HUES48 (cell line): ENCODE measurements around the gene FAM186B.
"Not testable (repeated sequence)": the region's sequence is repeated elsewhere in the genome, so short reads cannot be mapped to it uniquely, and the experiment has no call there.

ENCODE experiments used
- H3K27ac ChIP-seq: one replicate; pipeline ENCODE4 v1.7.0; 2013; ENCODE audit warnings: low read depth, low read length, inconsistent platforms
- H3K27me3 ChIP-seq: 2 replicates; pipeline ENCODE4 v1.6.1; 2013; ENCODE audit warnings: mild to moderate bottlenecking, low read length; ENCODE audit not compliant: control insufficient read depth, insufficient read depth
- H3K36me3 ChIP-seq: 2 replicates; pipeline ENCODE4 v1.6.1; 2013; ENCODE audit warnings: low read length; ENCODE audit not compliant: control insufficient read depth, insufficient read depth
- H3K4me1 ChIP-seq: 2 replicates; pipeline ENCODE4 v1.6.1; 2013; ENCODE audit warnings: mild to moderate bottlenecking, low read length; ENCODE audit not compliant: control insufficient read depth, insufficient read depth
- H3K4me3 ChIP-seq: 2 replicates; pipeline ENCODE4 v1.5.1; 2013; ENCODE audit warnings: mild to moderate bottlenecking, low read depth, low read length
- H3K9ac ChIP-seq: 2 replicates; pipeline ENCODE4 v1.6.1; 2013; ENCODE audit warnings: mild to moderate bottlenecking, low read depth, low read length, moderate library complexity
- H3K9me3 ChIP-seq: 2 replicates; pipeline ENCODE4 v1.6.1; 2013; ENCODE audit warnings: low read length; ENCODE audit not compliant: control insufficient read depth, insufficient read depth

FAM186B gene, protein sequence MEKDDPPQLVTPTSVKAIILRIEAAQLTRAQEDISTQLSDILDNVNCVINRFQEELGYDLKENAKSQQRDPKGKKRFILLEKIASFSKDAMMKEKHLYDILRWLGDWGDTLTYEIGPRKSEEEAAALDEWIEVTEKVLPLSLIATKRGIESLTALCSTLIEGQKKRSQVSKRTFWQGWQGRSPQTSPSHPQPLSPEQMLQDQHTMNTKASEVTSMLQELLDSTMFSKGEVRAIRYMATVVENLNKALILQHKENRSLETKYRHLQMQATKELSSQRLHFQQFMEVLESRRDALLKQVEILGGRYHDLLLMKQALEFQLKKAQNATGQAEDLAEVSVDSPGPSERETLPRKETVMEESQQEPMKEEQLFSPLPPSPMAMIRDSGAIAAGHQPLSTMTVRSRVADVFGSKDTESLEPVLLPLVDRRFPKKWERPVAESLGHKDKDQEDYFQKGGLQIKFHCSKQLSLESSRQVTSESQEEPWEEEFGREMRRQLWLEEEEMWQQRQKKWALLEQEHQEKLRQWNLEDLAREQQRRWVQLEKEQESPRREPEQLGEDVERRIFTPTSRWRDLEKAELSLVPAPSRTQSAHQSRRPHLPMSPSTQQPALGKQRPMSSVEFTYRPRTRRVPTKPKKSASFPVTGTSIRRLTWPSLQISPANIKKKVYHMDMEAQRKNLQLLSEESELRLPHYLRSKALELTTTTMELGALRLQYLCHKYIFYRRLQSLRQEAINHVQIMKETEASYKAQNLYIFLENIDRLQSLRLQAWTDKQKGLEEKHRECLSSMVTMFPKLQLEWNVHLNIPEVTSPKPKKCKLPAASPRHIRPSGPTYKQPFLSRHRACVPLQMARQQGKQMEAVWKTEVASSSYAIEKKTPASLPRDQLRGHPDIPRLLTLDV

GRCh38 chr12:49605539-49605938 lies at the start of gene FAM186B:
FAM186B (minus strand) TSS chr12:49605639; CDS start chr12:49605477, 162 bp downstream.
- H3K4me1 ChIP-seq, H3K27me3 ChIP-seq, H3K9ac ChIP-seq, H3K27ac ChIP-seq, H3K36me3 ChIP-seq, H3K4me3 ChIP-seq, H3K9me3 ChIP-seq: not testable (repeated sequence)

GRCh38 chr12:49654715-49655114 lies 49.3 kb upstream of the FAM186B start:
- H3K4me1 ChIP-seq, result no peaks in the 10 kb centered on the region
- no peak overlapping the region for H3K27ac ChIP-seq
- H3K9ac ChIP-seq, result no peak overlapping the region
- H3K4me3 ChIP-seq, result no peak overlapping the region
- no peaks in the 10 kb centered on the region for H3K27me3 ChIP-seq
- H3K9me3 ChIP-seq, result no peaks in the 10 kb centered on the region
- peaks cover 95% of the 10 kb centered on the region for H3K36me3 ChIP-seq

- peaks cover 96% of the 10 kb centered on the region for H3K36me3 ChIP-seq
- H3K27ac ChIP-seq, result no peak overlapping the region
- H3K4me1 ChIP-seq, result no peaks in the 10 kb centered on the region
- H3K27me3 ChIP-seq, result no peaks in the 10 kb centered on the region
- no peak overlapping the region for H3K4me3 ChIP-seq
- H3K9me3 ChIP-seq, result no peaks in the 10 kb centered on the region
- no peak overlapping the region for H3K9ac ChIP-seq
Observed at GRCh38 chr12:49652921-49653520, 47.6 kb upstream of the FAM186B start.

GRCh38 chr12:49651855-49652254 lies 46.4 kb upstream of the FAM186B start:
- Histone ChIP-seq H3K9ac (no peak overlapping the region), H3K27me3 (no peaks in the 10 kb centered on the region), H3K27ac (no peak overlapping the region), H3K36me3 (peaks cover 96% of the 10 kb centered on the region), H3K4me3 (no peak overlapping the region), H3K9me3 (no peaks in the 10 kb centered on the region), H3K4me1 (no peaks in the 10 kb centered on the region)

- Histone ChIP-seq H3K4me1 (no peaks in the 10 kb centered on the region), H3K9ac (no peak overlapping the region), H3K27ac (no peak overlapping the region), H3K9me3 (no peaks in the 10 kb centered on the region), H3K4me3 (no peak overlapping the region), H3K27me3 (no peaks in the 10 kb centered on the region), H3K36me3 (peaks cover 100% of the 10 kb centered on the region)
Observed at GRCh38 chr12:49649892-49650291, 44.5 kb upstream of the FAM186B start.

DNA sequence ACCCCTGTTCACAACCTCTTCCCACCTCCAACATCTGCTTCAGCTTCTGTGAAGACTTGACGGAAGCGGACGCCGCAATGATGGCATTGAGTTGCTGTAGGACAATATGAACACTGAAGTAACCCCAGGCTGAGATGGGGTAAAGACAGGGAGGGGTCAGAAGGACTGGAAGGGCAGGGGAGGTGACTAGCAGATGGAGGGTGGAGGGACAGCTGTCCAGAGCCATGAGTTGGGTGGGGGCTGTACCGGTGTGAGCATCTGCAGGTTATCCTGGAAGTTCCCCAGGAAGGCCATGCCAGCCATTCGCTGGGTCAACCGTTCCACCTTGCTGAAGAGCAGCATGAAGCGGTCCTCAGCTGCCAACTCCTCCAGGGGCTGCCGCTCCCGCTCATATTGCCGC lies 44.0 kb upstream of the FAM186B start:
- no peak overlapping the region for H3K9ac ChIP-seq
- no peak overlapping the region for H3K27ac ChIP-seq
- H3K4me3 ChIP-seq, result no peak overlapping the region
- peaks cover 98% of the 10 kb centered on the region for H3K36me3 ChIP-seq
- no peaks in the 10 kb centered on the region for H3K27me3 ChIP-seq
- H3K4me1 ChIP-seq, result no peaks in the 10 kb centered on the region
- H3K9me3 ChIP-seq, result no peaks in the 10 kb centered on the region

GRCh38 chr12:49648712-49649003 lies 43.2 kb upstream of the FAM186B start:
- Histone ChIP-seq H3K4me1 (no peaks in the 10 kb centered on the region), H3K27me3 (no peaks in the 10 kb centered on the region), H3K9ac (no peak overlapping the region), H3K27ac (no peak overlapping the region), H3K4me3 (no peak overlapping the region), H3K36me3 (peaks cover 98% of the 10 kb centered on the region), H3K9me3 (no peaks in the 10 kb centered on the region)

GRCh38 chr12:49647827-49648711 lies 42.6 kb upstream of the FAM186B start:
- Histone ChIP-seq H3K27ac (no peak overlapping the region), H3K4me3 (no peak overlapping the region), H3K9me3 (no peaks in the 10 kb centered on the region), H3K9ac (no peak overlapping the region), H3K27me3 (no peaks in the 10 kb centered on the region), H3K36me3 (peaks cover 98% of the 10 kb centered on the region), H3K4me1 (no peaks in the 10 kb centered on the region)

DNA sequence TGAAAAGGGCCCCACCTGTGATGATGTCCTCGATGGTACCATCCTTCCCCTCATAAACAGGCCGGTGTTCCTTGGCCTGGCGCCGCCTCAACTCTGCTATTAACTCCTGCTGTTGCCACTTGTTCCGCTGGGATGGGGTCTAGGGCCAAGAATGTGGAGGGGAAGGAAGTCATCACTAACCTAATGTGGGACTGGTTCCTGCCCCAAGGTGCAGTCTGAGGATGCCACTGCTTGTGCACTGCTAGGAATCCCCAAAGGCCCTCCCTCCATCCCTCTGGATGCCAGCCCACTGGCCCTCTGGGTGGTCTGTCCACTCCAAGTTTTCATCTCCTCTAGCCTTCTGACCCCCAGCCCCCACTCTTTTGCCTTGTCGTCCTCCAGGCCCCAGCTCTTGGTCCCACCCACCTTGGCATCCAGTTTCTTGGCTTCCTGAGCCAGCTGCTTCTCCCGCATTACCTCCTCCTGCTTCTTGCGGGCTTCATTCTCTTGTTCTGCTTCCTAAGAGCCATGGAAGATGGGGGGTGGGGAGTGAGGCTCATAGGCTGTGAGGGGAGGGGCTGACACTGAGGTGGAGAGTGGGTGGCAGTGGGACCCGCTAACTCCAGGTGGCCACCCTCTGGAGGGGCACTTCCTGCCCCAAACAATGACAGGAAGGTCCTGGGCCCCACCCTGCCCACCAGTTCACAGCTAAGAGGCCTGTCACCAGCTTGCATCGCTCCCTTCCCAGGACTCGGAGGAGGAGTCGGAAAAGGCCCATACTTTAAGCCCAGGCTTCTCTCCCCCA lies 41.6 kb upstream of the FAM186B start:
- Histone ChIP-seq H3K27me3 (no peaks in the 10 kb centered on the region), H3K4me3 (no peak overlapping the region), H3K4me1 (no peaks in the 10 kb centered on the region), H3K36me3 (peaks cover 98% of the 10 kb centered on the region), H3K9me3 (no peaks in the 10 kb centered on the region), H3K9ac (no peak overlapping the region), H3K27ac (no peak overlapping the region)

DNA sequence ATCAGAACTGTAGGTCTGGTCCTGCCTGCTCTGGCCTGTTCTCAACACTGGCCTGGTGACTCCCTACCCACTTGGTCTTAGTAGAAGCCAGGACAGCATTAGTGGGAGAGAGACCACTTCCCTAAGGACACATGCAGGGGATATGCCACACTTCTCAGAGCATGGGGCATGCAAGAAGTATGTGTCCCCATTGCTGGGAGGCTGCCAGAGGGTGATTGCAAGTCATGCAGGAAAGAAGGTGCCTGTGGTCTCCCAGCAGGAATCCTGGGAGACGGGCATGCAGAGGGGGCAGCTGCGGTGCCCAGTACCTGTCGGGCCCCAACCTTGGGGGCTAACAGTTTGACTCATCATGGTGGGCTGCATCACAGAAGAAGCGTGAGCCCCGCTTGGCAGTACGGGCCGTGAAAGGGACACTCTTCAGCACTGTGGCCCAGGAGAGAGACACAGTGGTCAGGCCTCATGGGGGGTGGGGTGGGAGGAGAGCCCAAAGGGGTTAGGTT lies 40.9 kb upstream of the FAM186B start:
- Histone ChIP-seq H3K27ac (no peak overlapping the region), H3K27me3 (no peaks in the 10 kb centered on the region), H3K4me1 (no peaks in the 10 kb centered on the region; the same call in 1 of the 2 replicates), H3K36me3 (peaks cover 98% of the 10 kb centered on the region), H3K9ac (no peak overlapping the region), H3K4me3 (no peak overlapping the region), H3K9me3 (no peaks in the 10 kb centered on the region)
